ENCODE results near the gene IDI2. TPM values are rescaled to one million over a fixed set of nuclear protein-coding genes. Genes with fewer than 3 reads are reported as not detected.

IDI2 gene
- polyA plus RNA-seq, 2 of the 4 experiments (the other 2 are of a cell fraction) = not detected

- TF ChIP-seq HOXB5 (CRISPR knock-in tag; IDR thresholded peaks at IDR 0.05) = no peak
- no peak for TF ChIP-seq JUNB (IDR thresholded peaks at IDR 0.05)
- TF ChIP-seq SREBF2 (IDR thresholded peaks at IDR 0.05) = no peak
- TF ChIP-seq REST (IDR thresholded peaks at IDR 0.05) = no peak
- no peak for TF ChIP-seq ZSCAN20 (CRISPR knock-in tag; IDR thresholded peaks at IDR 0.05)
- TF ChIP-seq, protein P1, sequence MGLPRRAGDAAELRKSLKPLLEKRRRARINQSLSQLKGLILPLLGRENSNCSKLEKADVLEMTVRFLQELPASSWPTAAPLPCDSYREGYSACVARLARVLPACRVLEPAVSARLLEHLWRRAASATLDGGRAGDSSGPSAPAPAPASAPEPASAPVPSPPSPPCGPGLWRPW (IDR thresholded peaks at IDR 0.05) = no peak
- TF ChIP-seq PHF8 (IDR thresholded peaks at IDR 0.05; ENCODE audit: borderline replicate concordance, low read depth) = no peak
Measured at GRCh38 chr10:1034758-1035157, 9.1 kb upstream of the IDI2 start (continued).

- Histone ChIP-seq H3K4me3 (no peak overlapping the region), H3K4me1 (no peaks in the 10 kb centered on the region), H3K27ac (no peak overlapping the region), H3K9me3 (no peaks in the 10 kb centered on the region), H3K4me2 (no peak overlapping the region)
- no peak for DNase-seq (ENCODE audit: low read depth in 1 of 2, low spot score in 1 of 2)
- CTCF ChIA-PET = no interaction called here
- POLR2A ChIA-PET = no interaction called here
- FAIRE-seq = no peak
- ATAC-seq = no peak
- TF ChIP-seq NR3C1 (IDR thresholded peaks at IDR 0.05) = no peak
- no peak for TF ChIP-seq RAD21 (conservative IDR thresholded peaks at IDR 0.05 in 1 of 2, IDR thresholded peaks at IDR 0.05 in 1 of 2)
- WGBS (ENCODE audit: missing lambda C conversion rate) = 94% methylated on average over 1 of the region's 1 CpG
Measured at GRCh38 chr10:1033601-1034000, 7.9 kb upstream of the IDI2 start.

DNA sequence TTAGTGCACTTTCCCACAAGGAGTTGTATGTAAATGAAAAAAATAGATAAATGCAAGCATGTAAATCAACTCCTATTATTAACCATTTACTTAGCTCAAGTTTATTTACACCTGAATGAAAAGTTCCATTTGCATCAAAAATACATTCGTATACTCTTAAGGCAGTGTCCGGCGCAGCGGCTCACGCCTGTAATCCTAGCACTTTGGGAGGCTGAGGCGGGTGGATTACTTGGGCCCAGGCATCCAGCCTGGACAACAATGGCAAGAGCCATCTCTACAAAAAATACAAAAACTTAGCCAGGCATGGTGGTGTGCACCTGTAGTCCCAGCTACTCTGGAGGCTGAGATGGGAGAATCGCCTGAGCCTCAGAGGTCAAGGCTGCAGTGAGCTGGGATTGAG, 4.2 kb upstream of the IDI2 start:
- DNase-seq (ENCODE audit: low read depth in 1 of 2, low spot score in 1 of 2) (no peak), FAIRE-seq (no peak), ATAC-seq (no peak)
- Histone ChIP-seq H3K27ac (no peak overlapping the region), H3K9me3 (no peaks in the 10 kb centered on the region), H3K4me1 (no peaks in the 10 kb centered on the region), H3K4me3 (no peak overlapping the region), H3K4me2 (no peak overlapping the region)
- ChIA-PET POLR2A (no interaction called here), CTCF (interaction anchor here (0.8 to 1.1 kb wide), 2 partner anchors 10 to 14 kb away, joined by 3 to 4 read pairs; no protein-coding TSS in a partner anchor)
- no peak for TF ChIP-seq JUN (IDR thresholded peaks at IDR 0.05)
- no peak for TF ChIP-seq FOXS1 (CRISPR knock-in tag; IDR thresholded peaks at IDR 0.05)
- TF ChIP-seq, protein P2, sequence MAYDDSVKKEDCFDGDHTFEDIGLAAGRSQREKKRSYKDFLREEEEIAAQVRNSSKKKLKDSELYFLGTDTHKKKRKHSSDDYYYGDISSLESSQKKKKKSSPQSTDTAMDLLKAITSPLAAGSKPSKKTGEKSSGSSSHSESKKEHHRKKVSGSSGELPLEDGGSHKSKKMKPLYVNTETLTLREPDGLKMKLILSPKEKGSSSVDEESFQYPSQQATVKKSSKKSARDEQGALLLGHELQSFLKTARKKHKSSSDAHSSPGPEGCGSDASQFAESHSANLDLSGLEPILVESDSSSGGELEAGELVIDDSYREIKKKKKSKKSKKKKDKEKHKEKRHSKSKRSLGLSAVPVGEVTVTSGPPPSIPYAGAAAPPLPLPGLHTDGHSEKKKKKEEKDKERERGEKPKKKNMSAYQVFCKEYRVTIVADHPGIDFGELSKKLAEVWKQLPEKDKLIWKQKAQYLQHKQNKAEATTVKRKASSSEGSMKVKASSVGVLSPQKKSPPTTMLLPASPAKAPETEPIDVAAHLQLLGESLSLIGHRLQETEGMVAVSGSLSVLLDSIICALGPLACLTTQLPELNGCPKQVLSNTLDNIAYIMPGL (CRISPR knock-in tag; IDR thresholded peaks at IDR 0.05; ENCODE audit: borderline replicate concordance) = no peak
- TF ChIP-seq EP300 (IDR thresholded peaks at IDR 0.05) = no peak
- no peak for TF ChIP-seq RARB (CRISPR knock-in tag; IDR thresholded peaks at IDR 0.05)
- TF ChIP-seq HOXB13 (CRISPR knock-in tag; IDR thresholded peaks at IDR 0.05; ENCODE audit: low read depth) = no peak
- no peak for TF ChIP-seq TP53 (CRISPR knock-in tag; IDR thresholded peaks at IDR 0.05)
- 95% methylated on average over 7 of the region's 7 CpGs for WGBS (ENCODE audit: missing lambda C conversion rate)

- ChIA-PET POLR2A (interaction anchor here (0.6 kb wide), 1 partner anchor 25 kb away, joined by 3 read pairs; no protein-coding TSS in a partner anchor), CTCF (interaction anchor here (1.0 to 1.2 kb wide), 2 partner anchors 10 to 14 kb away, joined by 3 read pairs; no protein-coding TSS in a partner anchor)
- Histone ChIP-seq H3K4me1 (no peaks in the 10 kb centered on the region), H3K9me3 (no peaks in the 10 kb centered on the region), H3K27ac (no peak overlapping the region), H3K4me3 (no peak overlapping the region), H3K4me2 (no peak overlapping the region)
- no peak for DNase-seq (ENCODE audit: low read depth in 1 of 2, low spot score in 1 of 2)
- ATAC-seq = no peak
- no peak for FAIRE-seq
- TF ChIP-seq ZFP36 (IDR thresholded peaks at IDR 0.05; ENCODE audit: borderline replicate concordance, partially characterized antibody) = no peak
- no peak for TF ChIP-seq TP53 (CRISPR knock-in tag; IDR thresholded peaks at IDR 0.05)
- TF ChIP-seq, protein P3, sequence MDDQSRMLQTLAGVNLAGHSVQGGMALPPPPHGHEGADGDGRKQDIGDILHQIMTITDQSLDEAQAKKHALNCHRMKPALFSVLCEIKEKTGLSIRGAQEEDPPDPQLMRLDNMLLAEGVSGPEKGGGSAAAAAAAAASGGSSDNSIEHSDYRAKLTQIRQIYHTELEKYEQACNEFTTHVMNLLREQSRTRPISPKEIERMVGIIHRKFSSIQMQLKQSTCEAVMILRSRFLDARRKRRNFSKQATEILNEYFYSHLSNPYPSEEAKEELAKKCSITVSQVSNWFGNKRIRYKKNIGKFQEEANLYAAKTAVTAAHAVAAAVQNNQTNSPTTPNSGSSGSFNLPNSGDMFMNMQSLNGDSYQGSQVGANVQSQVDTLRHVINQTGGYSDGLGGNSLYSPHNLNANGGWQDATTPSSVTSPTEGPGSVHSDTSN (IDR thresholded peaks at IDR 0.05) = no peak
- TF ChIP-seq HEYL (CRISPR knock-in tag; IDR thresholded peaks at IDR 0.05) = no peak
- WGBS (ENCODE audit: missing lambda C conversion rate) = 94% methylated on average over 6 of the region's 6 CpGs
Measured at GRCh38 chr10:1026578-1026977, 919 bp upstream of the IDI2 start.

Data from A549 (cell line).